ENCODE data around the gene RCCD1. TPM values are rescaled to one million over a fixed set of nuclear protein-coding genes. Genes with fewer than 3 reads are reported as not detected.

RCCD1 gene
- total RNA-seq, 1 experiment from 2014 or later: 25.3 TPM

DNA sequence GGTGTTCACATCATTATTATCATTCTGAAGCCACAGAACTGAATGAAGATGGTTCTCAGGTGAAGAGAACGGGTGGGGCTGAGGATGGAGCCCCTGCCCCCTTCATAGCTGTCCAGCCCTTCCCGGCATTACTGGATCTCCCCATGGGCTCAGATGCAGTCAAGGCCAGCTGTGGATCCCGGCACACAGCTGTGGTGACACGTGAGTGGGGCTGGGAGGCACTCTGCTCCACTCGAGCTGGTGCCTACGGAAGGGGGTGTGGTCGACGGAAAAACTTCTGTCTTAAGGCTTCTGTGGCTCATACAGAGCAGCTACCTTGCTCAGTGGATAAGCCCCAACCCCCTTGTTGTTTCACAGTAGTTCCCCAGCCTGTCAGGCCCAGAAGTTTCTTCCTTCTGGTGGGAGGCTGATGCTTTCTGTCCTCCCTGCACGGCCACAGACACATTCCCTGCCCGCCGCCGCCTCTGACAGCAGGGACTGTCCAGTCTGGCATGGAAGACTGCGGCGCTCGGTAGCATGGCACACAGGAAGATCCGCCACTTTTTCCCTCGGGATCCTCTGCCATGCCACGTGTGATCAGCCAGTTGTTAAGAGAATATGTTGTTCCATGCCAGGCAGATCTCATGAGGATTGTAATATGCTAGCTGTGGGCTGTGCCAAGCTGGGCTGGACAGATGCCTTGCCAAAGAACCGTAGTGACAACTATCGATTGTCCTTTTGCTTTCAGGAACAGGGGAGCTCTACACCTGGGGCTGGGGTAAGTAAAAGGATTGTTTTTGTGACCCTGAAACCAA is 5.8 kb downstream of the RCCD1 start:
- Histone ChIP-seq H3K4me2 (ENCODE audit: low read depth, low read length, poor library complexity, severe bottlenecking) (no peak overlapping the region), H3K36me3 (ENCODE audit: insufficient read depth, low read length) (peaks cover 27% of the 10 kb centered on the region), H3K79me2 (ENCODE audit: low read length) (peaks cover 21% of the 10 kb centered on the region), H3K9ac (ENCODE audit: low read length) (no peak overlapping the region), H3K27me3 (ENCODE audit: low read length) (no peaks in the 10 kb centered on the region), H3K9me3 (ENCODE audit: low read length) (no peaks in the 10 kb centered on the region), H3K27ac (ENCODE audit: low read length) (no peak overlapping the region), H4K20me1 (ENCODE audit: insufficient read depth, low read depth, low read length) (no peaks in the 10 kb centered on the region), H2AFZ (ENCODE audit: low read length) (no peak overlapping the region), H3K4me1 (ENCODE audit: low read length) (peaks cover 9% of the 10 kb centered on the region), H3K4me3 (ENCODE audit: low read length) (no peak overlapping the region), H3K9me2 (replicated peaks; ENCODE audit: insufficient read depth, low read length) (no peaks in the 10 kb centered on the region)
- no peak for DNase-seq

DNA sequence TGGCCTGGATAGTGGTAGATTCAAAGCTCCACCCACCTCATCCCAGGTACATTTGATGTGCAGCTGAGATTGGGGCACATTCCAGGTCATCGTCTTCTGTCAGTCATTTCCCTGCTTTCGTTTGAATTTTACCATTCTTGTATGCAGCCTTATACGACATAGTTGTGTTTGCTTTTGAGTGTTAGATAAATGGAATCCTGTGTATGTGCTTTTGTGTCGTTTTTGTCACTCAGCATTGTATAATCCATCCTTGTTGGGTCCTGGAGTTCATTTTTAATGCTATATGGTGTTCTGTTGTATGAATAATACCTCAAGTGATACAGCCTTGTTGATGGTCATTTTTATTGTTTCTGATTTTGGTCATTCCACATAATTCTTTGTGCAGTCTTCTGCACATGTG is 7.3 kb downstream of the RCCD1 start:
- no peaks in the 10 kb centered on the region for H3K27me3 ChIP-seq (ENCODE audit: low read length)
- H2AFZ ChIP-seq (ENCODE audit: low read length): no peak overlapping the region
- H3K4me2 ChIP-seq (ENCODE audit: low read depth, low read length, poor library complexity, severe bottlenecking): no peak overlapping the region
- peaks cover 38% of the 10 kb centered on the region for H3K36me3 ChIP-seq (ENCODE audit: insufficient read depth, low read length)
- H3K79me2 ChIP-seq (ENCODE audit: low read length): peaks cover 14% of the 10 kb centered on the region
- no peak overlapping the region for H3K4me3 ChIP-seq (ENCODE audit: low read length)
- H3K27ac ChIP-seq (ENCODE audit: low read length): no peak overlapping the region
- no peaks in the 10 kb centered on the region for H3K4me1 ChIP-seq (ENCODE audit: low read length)
- H3K9me2 ChIP-seq (replicated peaks; ENCODE audit: insufficient read depth, low read length): no peaks in the 10 kb centered on the region
- H4K20me1 ChIP-seq (ENCODE audit: insufficient read depth, low read depth, low read length): no peaks in the 10 kb centered on the region
- no peak for DNase-seq
- H3K9me3 ChIP-seq (ENCODE audit: low read length): no peaks in the 10 kb centered on the region
- H3K9ac ChIP-seq (ENCODE audit: low read length): no peak overlapping the region

DNA sequence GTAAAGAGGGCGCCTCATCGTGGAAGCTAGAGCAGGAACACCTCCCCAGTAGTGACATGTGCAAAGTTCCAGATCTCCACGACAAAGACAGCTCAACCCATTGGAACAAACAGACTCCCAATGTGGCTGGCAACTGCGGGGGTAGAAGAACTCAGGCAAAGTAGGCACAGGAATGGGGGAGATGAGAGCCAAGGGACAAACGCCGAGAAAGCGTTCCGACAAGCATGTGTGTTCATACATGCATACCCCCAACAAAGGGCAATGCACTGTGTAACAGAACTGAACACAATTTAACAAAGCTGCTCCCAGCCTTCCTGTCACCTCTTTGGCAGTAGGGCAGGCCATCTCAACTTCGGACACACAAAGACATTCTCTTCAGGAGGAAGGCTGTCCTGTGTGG is 11.6 kb downstream of the RCCD1 start:
- Histone ChIP-seq H3K27ac (ENCODE audit: low read length) (no peak overlapping the region), H3K27me3 (ENCODE audit: low read length) (no peaks in the 10 kb centered on the region), H3K9me2 (replicated peaks; ENCODE audit: insufficient read depth, low read length) (no peaks in the 10 kb centered on the region), H3K4me2 (ENCODE audit: low read depth, low read length, poor library complexity, severe bottlenecking) (no peak overlapping the region), H3K4me3 (ENCODE audit: low read length) (no peak overlapping the region), H3K9me3 (ENCODE audit: low read length) (no peaks in the 10 kb centered on the region), H3K36me3 (ENCODE audit: insufficient read depth, low read length) (peaks cover 74% of the 10 kb centered on the region), H3K79me2 (ENCODE audit: low read length) (peaks cover 9% of the 10 kb centered on the region), H2AFZ (ENCODE audit: low read length) (no peak overlapping the region), H3K9ac (ENCODE audit: low read length) (no peak overlapping the region), H4K20me1 (ENCODE audit: insufficient read depth, low read depth, low read length) (no peaks in the 10 kb centered on the region), H3K4me1 (ENCODE audit: low read length) (no peaks in the 10 kb centered on the region)
- DNase-seq: no peak

DNA sequence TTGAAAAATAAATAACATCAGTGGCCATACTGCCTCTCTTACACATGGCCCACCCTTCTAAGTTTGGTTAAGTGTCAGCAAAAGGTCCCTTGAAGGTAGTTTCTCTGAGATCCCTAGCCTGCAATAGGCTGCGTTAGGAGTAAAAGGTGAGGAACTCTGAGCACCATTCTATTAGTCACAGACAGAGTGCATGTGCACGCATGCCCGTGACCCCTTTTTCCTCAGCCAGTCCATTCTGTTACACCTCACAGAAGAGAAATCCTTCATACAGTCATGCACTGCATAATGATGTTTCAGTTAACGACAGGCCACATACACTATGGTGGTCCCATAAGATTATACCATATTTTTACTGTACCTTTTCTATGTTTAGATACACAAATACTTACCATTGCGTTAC is 12.5 kb downstream of the RCCD1 start:
- Histone ChIP-seq H3K4me2 (ENCODE audit: low read depth, low read length, poor library complexity, severe bottlenecking) (no peak overlapping the region), H3K4me3 (ENCODE audit: low read length) (no peak overlapping the region), H3K9me3 (ENCODE audit: low read length) (no peaks in the 10 kb centered on the region), H2AFZ (ENCODE audit: low read length) (no peak overlapping the region), H4K20me1 (ENCODE audit: insufficient read depth, low read depth, low read length) (no peaks in the 10 kb centered on the region), H3K9ac (ENCODE audit: low read length) (no peak overlapping the region), H3K9me2 (replicated peaks; ENCODE audit: insufficient read depth, low read length) (no peaks in the 10 kb centered on the region), H3K36me3 (ENCODE audit: insufficient read depth, low read length) (peaks cover 69% of the 10 kb centered on the region), H3K79me2 (ENCODE audit: low read length) (peaks cover 9% of the 10 kb centered on the region), H3K4me1 (ENCODE audit: low read length) (no peaks in the 10 kb centered on the region), H3K27ac (ENCODE audit: low read length) (no peak overlapping the region), H3K27me3 (ENCODE audit: low read length) (no peaks in the 10 kb centered on the region)
- DNase-seq: no peak

DNA sequence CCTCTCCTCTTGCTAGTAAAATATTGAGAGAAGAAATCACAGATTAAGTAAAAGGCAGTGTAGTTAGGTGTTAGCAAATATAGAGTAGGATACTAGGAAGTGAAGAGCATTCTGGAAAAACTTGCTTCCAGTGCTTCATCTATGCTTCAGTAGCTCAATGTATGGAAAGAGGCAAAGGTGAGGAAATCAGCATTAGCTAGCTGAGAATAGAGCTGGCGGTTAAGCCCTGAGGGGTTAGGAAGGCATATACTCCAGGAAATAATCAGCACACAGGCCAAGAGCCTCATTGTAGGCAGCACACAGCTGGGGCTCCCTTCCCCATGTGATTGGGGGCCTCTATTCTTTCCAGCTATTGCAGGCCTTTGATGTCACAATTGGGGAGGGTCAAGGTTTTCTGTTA is 13.8 kb downstream of the RCCD1 start:
- Histone ChIP-seq H2AFZ (ENCODE audit: low read length) (no peak overlapping the region), H3K4me3 (ENCODE audit: low read length) (no peak overlapping the region), H4K20me1 (ENCODE audit: insufficient read depth, low read depth, low read length) (no peaks in the 10 kb centered on the region), H3K79me2 (ENCODE audit: low read length) (peaks cover 9% of the 10 kb centered on the region), H3K36me3 (ENCODE audit: insufficient read depth, low read length) (peaks cover 72% of the 10 kb centered on the region), H3K9ac (ENCODE audit: low read length) (no peak overlapping the region), H3K4me1 (ENCODE audit: low read length) (no peaks in the 10 kb centered on the region), H3K9me3 (ENCODE audit: low read length) (no peaks in the 10 kb centered on the region), H3K4me2 (ENCODE audit: low read depth, low read length, poor library complexity, severe bottlenecking) (no peak overlapping the region), H3K27ac (ENCODE audit: low read length) (no peak overlapping the region), H3K9me2 (replicated peaks; ENCODE audit: insufficient read depth, low read length) (no peaks in the 10 kb centered on the region), H3K27me3 (ENCODE audit: low read length) (no peaks in the 10 kb centered on the region)
- DNase-seq: no peak

DNA sequence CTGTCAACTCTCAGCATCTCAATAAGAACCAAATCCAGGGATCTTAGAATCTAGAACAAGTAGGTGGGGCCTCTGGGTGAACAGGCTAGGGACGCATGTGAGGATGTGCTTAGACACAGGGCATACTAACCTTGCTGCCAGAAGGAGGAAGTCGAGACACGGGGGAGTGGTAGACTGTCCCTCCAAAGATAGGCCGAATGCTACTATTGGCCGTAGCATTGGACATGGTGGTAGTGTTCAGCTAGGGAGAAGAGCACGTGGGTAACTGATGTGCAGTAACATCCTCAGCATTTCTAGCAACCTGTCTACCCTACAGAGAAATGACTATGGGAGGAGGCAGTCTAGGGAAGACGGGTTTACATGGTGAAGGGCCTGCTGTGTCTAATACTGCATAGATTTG is 15.6 kb downstream of the RCCD1 start:
- H3K27me3 ChIP-seq (ENCODE audit: low read length): no peaks in the 10 kb centered on the region
- H2AFZ ChIP-seq (ENCODE audit: low read length): no peak overlapping the region
- no peak overlapping the region for H3K27ac ChIP-seq (ENCODE audit: low read length)
- no peaks in the 10 kb centered on the region for H3K9me3 ChIP-seq (ENCODE audit: low read length)
- no peaks in the 10 kb centered on the region for H4K20me1 ChIP-seq (ENCODE audit: insufficient read depth, low read depth, low read length)
- H3K4me1 ChIP-seq (ENCODE audit: low read length): no peaks in the 10 kb centered on the region
- H3K9ac ChIP-seq (ENCODE audit: low read length): no peak overlapping the region
- no peak overlapping the region for H3K4me2 ChIP-seq (ENCODE audit: low read depth, low read length, poor library complexity, severe bottlenecking)
- no peaks in the 10 kb centered on the region for H3K9me2 ChIP-seq (replicated peaks; ENCODE audit: insufficient read depth, low read length)
- DNase-seq: no peak
- peaks cover 4% of the 10 kb centered on the region; the same call in 1 of the 2 replicates for H3K79me2 ChIP-seq (ENCODE audit: low read length)
- H3K4me3 ChIP-seq (ENCODE audit: low read length): no peak overlapping the region
- peaks cover 58% of the 10 kb centered on the region for H3K36me3 ChIP-seq (ENCODE audit: insufficient read depth, low read length)

DNA sequence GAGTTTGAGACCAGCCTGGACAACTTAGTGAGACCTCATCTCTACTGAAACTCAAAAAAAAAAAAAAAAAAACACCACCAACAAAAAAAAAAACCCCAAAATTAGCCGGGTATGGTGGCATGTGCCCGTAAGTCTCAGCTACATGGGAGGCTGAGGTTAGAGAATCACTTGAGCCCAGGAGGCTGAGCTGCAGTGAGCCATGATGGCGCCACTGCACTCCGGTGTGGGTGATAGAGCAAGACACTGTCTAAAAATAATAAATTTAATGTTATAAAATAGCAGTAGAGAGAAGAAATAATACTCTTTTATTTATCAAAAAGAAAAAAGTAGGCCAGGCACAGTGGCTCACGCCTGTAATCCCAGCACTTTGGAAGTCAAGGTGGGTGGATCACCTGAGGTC is 17.4 kb downstream of the RCCD1 start:
- Histone ChIP-seq H3K4me3 (ENCODE audit: low read length) (no peak overlapping the region), H3K9ac (ENCODE audit: low read length) (no peak overlapping the region), H3K4me1 (ENCODE audit: low read length) (no peaks in the 10 kb centered on the region), H3K79me2 (ENCODE audit: low read length) (no peaks in the 10 kb centered on the region), H4K20me1 (ENCODE audit: insufficient read depth, low read depth, low read length) (no peaks in the 10 kb centered on the region), H3K9me2 (replicated peaks; ENCODE audit: insufficient read depth, low read length) (no peaks in the 10 kb centered on the region), H2AFZ (ENCODE audit: low read length) (no peak overlapping the region), H3K4me2 (ENCODE audit: low read depth, low read length, poor library complexity, severe bottlenecking) (no peak overlapping the region), H3K9me3 (ENCODE audit: low read length) (no peaks in the 10 kb centered on the region), H3K36me3 (ENCODE audit: insufficient read depth, low read length) (peaks cover 55% of the 10 kb centered on the region), H3K27ac (ENCODE audit: low read length) (no peak overlapping the region), H3K27me3 (ENCODE audit: low read length) (no peaks in the 10 kb centered on the region)
- DNase-seq: no peak

DNA sequence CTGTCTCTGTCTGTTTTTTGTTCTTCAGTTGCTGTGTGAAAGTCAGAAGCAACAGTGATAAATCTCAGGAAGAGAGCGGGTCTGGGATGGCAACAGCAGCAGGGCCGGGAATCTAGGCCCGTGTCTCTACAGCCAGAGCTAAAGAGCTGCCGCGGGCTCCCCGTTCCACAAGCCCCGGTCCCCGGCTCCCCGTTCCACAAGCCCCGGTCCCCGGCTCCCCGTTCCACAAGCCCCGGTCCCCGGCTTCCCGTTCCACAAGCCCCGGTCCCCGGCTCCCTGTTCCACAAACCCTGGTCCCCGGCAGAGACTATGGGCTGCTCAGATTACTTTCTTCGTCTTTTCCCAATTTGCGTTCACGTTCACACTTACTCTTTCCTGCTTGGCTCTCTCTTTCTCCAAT is 19.5 kb downstream of the RCCD1 start:
- no peak overlapping the region for H3K27ac ChIP-seq (ENCODE audit: low read length)
- peaks cover 46% of the 10 kb centered on the region for H3K36me3 ChIP-seq (ENCODE audit: insufficient read depth, low read length)

More for the DNA sequence above, 19.5 kb downstream of the RCCD1 start:
- H3K9me3 ChIP-seq (ENCODE audit: low read length): no peaks in the 10 kb centered on the region
- H3K4me1 ChIP-seq (ENCODE audit: low read length): no peaks in the 10 kb centered on the region
- H3K79me2 ChIP-seq (ENCODE audit: low read length): peaks cover 2% of the 10 kb centered on the region; the same call in 1 of the 2 replicates
- H3K27me3 ChIP-seq (ENCODE audit: low read length): no peaks in the 10 kb centered on the region
- no peaks in the 10 kb centered on the region for H3K9me2 ChIP-seq (replicated peaks; ENCODE audit: insufficient read depth, low read length)
- DNase-seq: no peak
- no peak overlapping the region for H2AFZ ChIP-seq (ENCODE audit: low read length)
- no peaks in the 10 kb centered on the region for H4K20me1 ChIP-seq (ENCODE audit: insufficient read depth, low read depth, low read length)
- no peak overlapping the region for H3K4me3 ChIP-seq (ENCODE audit: low read length)
- no peak overlapping the region for H3K4me2 ChIP-seq (ENCODE audit: low read depth, low read length, poor library complexity, severe bottlenecking)
- H3K9ac ChIP-seq (ENCODE audit: low read length): no peak overlapping the region
